GM13976 (cell line): ENCODE measurements around the gene CYP4F22.

Source experiments
- DNase-seq: peaks from one replicate; pipeline ENCODE4 v3.0.0; 2012; ENCODE audit warnings: low spot score
- in situ Hi-C: fragments of 300-500 bp; cut with MboI; formaldehyde crosslinking; loops from one replicate; pipeline ENCODE4 v1.12.0; 2022; ENCODE audit warnings: low sequenced_read_pairs, mixed read lengths, inconsistent platforms; ENCODE audit not compliant: unreplicated experiment
- TF ChIP-seq, protein P1 (sequence below): IDR thresholded peaks from 2 replicates; pipeline ENCODE4 v1.5.1; 2012; ENCODE audit warnings: borderline replicate concordance, mild to moderate bottlenecking; ENCODE audit not compliant: insufficient read depth; ENCODE audit errors: extremely low read depth, missing control alignments, control extremely low read depth

The CYP4F22 gene

GRCh38 chr19:15508035-15508710 lies at the start of gene CYP4F22:
CYP4F22 (plus strand) TSS chr19:15508525; CDS start chr19:15525337, 16,812 bp downstream.
- TF ChIP-seq, protein P1, sequence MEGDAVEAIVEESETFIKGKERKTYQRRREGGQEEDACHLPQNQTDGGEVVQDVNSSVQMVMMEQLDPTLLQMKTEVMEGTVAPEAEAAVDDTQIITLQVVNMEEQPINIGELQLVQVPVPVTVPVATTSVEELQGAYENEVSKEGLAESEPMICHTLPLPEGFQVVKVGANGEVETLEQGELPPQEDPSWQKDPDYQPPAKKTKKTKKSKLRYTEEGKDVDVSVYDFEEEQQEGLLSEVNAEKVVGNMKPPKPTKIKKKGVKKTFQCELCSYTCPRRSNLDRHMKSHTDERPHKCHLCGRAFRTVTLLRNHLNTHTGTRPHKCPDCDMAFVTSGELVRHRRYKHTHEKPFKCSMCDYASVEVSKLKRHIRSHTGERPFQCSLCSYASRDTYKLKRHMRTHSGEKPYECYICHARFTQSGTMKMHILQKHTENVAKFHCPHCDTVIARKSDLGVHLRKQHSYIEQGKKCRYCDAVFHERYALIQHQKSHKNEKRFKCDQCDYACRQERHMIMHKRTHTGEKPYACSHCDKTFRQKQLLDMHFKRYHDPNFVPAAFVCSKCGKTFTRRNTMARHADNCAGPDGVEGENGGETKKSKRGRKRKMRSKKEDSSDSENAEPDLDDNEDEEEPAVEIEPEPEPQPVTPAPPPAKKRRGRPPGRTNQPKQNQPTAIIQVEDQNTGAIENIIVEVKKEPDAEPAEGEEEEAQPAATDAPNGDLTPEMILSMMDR = no peak
- DNase-seq = no peak
- in situ Hi-C loops = no loop called here

DNA sequence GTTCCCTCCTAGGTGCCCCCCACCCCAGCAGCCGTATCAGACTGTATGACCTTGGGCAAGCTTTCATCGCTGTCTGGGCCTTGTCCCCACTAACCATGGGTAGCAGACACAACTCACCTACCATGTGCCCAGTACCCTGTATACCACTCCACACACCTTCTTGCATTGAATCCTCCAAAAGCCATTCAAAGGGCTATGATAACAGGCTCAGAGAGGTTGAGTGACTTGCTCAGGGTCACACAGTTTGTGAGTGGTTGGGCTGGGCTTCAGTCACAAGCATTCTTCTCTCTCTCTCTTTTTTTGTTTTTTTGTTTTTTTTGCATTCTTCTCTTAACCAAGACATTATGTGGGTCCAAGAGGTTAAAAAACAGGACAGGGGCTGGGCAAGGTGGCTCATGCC lies 46.6 kb upstream of the CYP4F22 start:
- TF ChIP-seq, protein P1 = no peak
- in situ Hi-C loops = no loop called here
- no peak for DNase-seq

DNA sequence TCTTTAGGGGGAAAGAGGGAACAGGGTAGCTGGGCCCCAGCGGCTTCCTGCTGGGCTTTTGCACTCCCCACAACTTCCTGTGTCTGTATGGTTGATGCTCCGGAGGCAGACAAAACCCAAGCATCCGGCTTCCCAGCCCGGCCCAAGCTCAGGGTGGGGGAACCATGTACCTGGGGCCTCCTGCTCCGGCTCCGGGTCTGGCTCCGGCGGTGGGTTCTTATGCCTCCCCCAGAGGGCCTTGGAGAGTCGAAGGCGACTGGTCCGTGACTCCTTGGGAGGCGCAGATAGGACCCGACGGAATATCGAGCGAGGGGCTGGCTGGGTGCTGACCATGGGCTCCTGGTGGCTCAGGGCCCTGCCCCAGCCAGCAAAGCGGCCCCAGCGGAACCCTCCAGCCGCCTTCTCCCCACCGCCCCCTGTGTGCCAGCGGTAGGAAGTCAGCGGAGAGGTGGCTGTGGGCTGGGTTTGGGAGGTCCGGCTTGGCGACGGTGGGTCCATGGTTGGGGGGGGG lies 44.4 kb upstream of the CYP4F22 start:
- in situ Hi-C loops = no loop called here
- DNase-seq = peak; percentile 80
- TF ChIP-seq, protein P1 = peak; percentile 3

- in situ Hi-C loops = no loop called here
- TF ChIP-seq, protein P1 = no peak
- peak; percentile 75 for DNase-seq
These were observed 43.6 kb upstream of the CYP4F22 start, which contains the start of gene RASAL3 for GRCh38 chr19:15464394-15465385. RASAL3 (minus strand) TSS chr19:15464544; CDS start chr19:15464358, 186 bp downstream.

- TF ChIP-seq, protein P1 = no peak
- in situ Hi-C loops = no loop called here
- peak; percentile 59 for DNase-seq
These were observed 41.2 kb upstream of the CYP4F22 start for GRCh38 chr19:15466851-15467733.
